Suprapubic skin (tissue), 3 donors: ENCODE data around the gene LIPG.

ENCODE experiments used
- EP300 ChIP-seq: sonication (generic); formaldehyde crosslinking; IDR thresholded peaks from one replicate; pipeline ENCODE4 v1.6.1; 2017; ENCODE audit warnings: antibody characterized with exemption
- POLR2A ChIP-seq, 2 donors: fragments of 450-650 bp; IDR thresholded peaks; one replicate each; pipeline ENCODE4 v1.6.1; 2017; ENCODE audit warnings: antibody characterized with exemption in 2 of 2, mild to moderate bottlenecking in 2 of 2, moderate library complexity in 2 of 2
- TF ChIP-seq, protein P1 (sequence below), 2 donors: fragments of 200-600 bp in 1 of 2; fragments of 450-650 bp in 1 of 2; sonication (generic) in 1 of 2; IDR thresholded peaks; one replicate each; pipeline ENCODE4 v1.5.1; 2016 to 2019; ENCODE audit warnings: antibody characterized with exemption in 2 of 2, mild to moderate bottlenecking in 1 of 2, moderate library complexity in 1 of 2

DNA sequence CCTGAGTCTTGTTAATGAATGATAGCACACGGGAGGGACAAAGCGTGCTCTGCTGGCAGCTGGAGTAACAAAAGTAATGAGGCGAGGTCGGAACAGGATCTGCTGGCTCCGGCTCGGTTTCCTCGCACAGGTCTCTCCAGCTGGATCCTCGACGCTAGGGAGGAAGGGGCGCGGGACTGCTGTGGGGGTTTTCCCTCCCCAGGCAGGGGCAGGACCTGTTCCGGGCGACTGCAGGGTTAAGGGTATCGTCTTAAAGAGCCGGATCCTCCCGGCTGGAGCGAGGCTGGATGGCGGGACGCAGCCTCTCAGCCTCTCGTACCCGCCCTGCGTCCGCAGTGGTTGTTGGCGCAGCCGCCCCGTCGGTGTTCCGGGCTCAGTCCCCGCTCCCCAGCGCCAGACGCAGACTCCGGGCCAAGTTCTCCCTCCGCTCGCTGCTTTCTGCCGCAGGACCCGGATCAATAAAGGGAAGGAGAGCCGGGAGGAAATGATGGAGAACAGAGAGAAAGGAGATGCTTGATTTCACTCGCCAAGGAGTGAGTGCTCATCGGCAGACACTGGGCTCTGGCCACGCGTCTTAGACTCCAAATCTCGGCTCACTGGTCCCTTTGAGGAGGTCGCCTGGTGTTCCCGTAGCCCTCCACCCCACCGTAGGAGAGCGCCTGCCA, 1.1 kb upstream of the LIPG start:
- no peak for TF ChIP-seq POLR2A (IDR thresholded peaks at IDR 0.05)
- TF ChIP-seq, protein P1, sequence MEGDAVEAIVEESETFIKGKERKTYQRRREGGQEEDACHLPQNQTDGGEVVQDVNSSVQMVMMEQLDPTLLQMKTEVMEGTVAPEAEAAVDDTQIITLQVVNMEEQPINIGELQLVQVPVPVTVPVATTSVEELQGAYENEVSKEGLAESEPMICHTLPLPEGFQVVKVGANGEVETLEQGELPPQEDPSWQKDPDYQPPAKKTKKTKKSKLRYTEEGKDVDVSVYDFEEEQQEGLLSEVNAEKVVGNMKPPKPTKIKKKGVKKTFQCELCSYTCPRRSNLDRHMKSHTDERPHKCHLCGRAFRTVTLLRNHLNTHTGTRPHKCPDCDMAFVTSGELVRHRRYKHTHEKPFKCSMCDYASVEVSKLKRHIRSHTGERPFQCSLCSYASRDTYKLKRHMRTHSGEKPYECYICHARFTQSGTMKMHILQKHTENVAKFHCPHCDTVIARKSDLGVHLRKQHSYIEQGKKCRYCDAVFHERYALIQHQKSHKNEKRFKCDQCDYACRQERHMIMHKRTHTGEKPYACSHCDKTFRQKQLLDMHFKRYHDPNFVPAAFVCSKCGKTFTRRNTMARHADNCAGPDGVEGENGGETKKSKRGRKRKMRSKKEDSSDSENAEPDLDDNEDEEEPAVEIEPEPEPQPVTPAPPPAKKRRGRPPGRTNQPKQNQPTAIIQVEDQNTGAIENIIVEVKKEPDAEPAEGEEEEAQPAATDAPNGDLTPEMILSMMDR (IDR thresholded peaks at IDR 0.05): no peak
- no peak for TF ChIP-seq EP300
